DOHH2 (cell line): ENCODE data around the gene ADAP1.

Experiments
- CTCF ChIP-seq: fragments of 200-600 bp; sonication (generic); IDR thresholded peaks from one replicate; pipeline ENCODE4 v1.5.1; 2014; ENCODE audit warnings: antibody characterized with exemption, mild to moderate bottlenecking, low read depth, low read length; ENCODE audit not compliant: poor library complexity, severe bottlenecking
- EZH2phosphoT487 ChIP-seq: fragments of 200-600 bp; sonication (generic); IDR thresholded peaks from 2 replicates; pipeline ENCODE4 v1.6.1; 2017; ENCODE audit warnings: borderline replicate concordance, mild to moderate bottlenecking, antibody characterized with exemption, low read length, moderate library complexity, mixed read lengths

GRCh38 chr7:914521-915194, 39.8 kb downstream of the ADAP1 start:
- TF ChIP-seq CTCF: no peak
- TF ChIP-seq EZH2phosphoT487: no peak
